IgD-negative memory B cell (primary cell): ENCODE data around the gene TP63. TPM values are rescaled to one million over a fixed set of nuclear protein-coding genes. Genes with fewer than 3 reads are reported as not detected.
"Not testable (repeated sequence)": the region's sequence is repeated elsewhere in the genome, so short reads cannot be mapped to it uniquely, and the experiment has no call there.

Source experiments
- H3K27ac Mint-ChIP-seq, 3 donors: one replicate each; pipeline ENCODE4 v1.8.0; 2020 to 2022; ENCODE audit warnings: mild to moderate bottlenecking in 3 of 3, mixed read lengths in 3 of 3, moderate library complexity in 1 of 3
- H3K27me3 Mint-ChIP-seq: one replicate; pipeline ENCODE4 v1.8.0; 2021; ENCODE audit warnings: mixed read lengths
- H3K36me3 Mint-ChIP-seq: one replicate; pipeline ENCODE4 v1.8.0; 2020; ENCODE audit warnings: mild to moderate bottlenecking, mixed read lengths
- H3K4me1 Mint-ChIP-seq, 3 donors: one replicate each; pipeline ENCODE4 v1.8.0; 2020 to 2022; ENCODE audit warnings: mixed read lengths in 3 of 3, mild to moderate bottlenecking in 1 of 3
- H3K4me3 Mint-ChIP-seq, 4 donors: one replicate each; pipeline ENCODE4 v1.8.0; 2020 to 2022; ENCODE audit warnings: mild to moderate bottlenecking in 4 of 4, mixed read lengths in 4 of 4, moderate library complexity in 3 of 4
- H3K9me3 Mint-ChIP-seq, 3 donors: one replicate each; pipeline ENCODE4 v1.8.0; 2020 to 2021; ENCODE audit warnings: mixed read lengths in 3 of 3, mild to moderate bottlenecking in 1 of 3
- polyA plus RNA-seq: library from polyadenylated mRNA; unstranded; fragments of 300-500 nt; fragmentation: Illumina TruSeq; gene quantifications from one replicate; pipeline ENCODE4 v1.2.3, GENCODE V29; 2021

The TP63 gene
- polyA plus RNA-seq, 1 donor from 2014 or later = 1.0 TPM

GRCh38 chr3:189637750-189638149 lies 6.6 kb downstream of the TP63 start:
- Mint-ChIP-seq H3K9me3 (no peaks in the 10 kb centered on the region), H3K4me1 (peaks cover 9 to 15% (median 12%) of the 10 kb centered on the region in 3 donors), H3K4me3 (no peak overlapping the region), H3K27ac (peak overlapping the region in 2 of 3 donors; percentile 31 to 80), H3K36me3 (no peaks in the 10 kb centered on the region), H3K27me3 (no peaks in the 10 kb centered on the region)

GRCh38 chr3:189638276-189639031 lies 7.3 kb downstream of the TP63 start:
- no peaks in the 10 kb centered on the region for H3K27me3 Mint-ChIP-seq
- H3K4me1 Mint-ChIP-seq = peaks cover 5 to 17% (median 10%) of the 10 kb centered on the region in 3 donors
- no peaks in the 10 kb centered on the region for H3K9me3 Mint-ChIP-seq
- peak overlapping the region in 1 of 4 donors; percentile 23 for H3K4me3 Mint-ChIP-seq
- peak overlapping the region in 2 of 3 donors; percentile 51 to 80 for H3K27ac Mint-ChIP-seq
- H3K36me3 Mint-ChIP-seq = no peaks in the 10 kb centered on the region

GRCh38 chr3:189641776-189642175 lies 10.6 kb downstream of the TP63 start:
- Mint-ChIP-seq H3K27ac (no peak overlapping the region), H3K36me3 (no peaks in the 10 kb centered on the region), H3K4me1 (peaks cover 5 to 19% (median 9%) of the 10 kb centered on the region in 3 donors), H3K4me3 (peak overlapping the region in 1 of 4 donors; percentile 9), H3K27me3 (no peaks in the 10 kb centered on the region), H3K9me3 (no peaks in the 10 kb centered on the region)

- Mint-ChIP-seq H3K9me3 (peaks cover 0 to 4% (median 0%) of the 10 kb centered on the region in 3 donors), H3K4me3 (peak overlapping the region in 1 of 4 donors; percentile 27), H3K4me1 (peaks cover 2 to 4% (median 4%) of the 10 kb centered on the region in 3 donors), H3K36me3 (peaks cover 2% of the 10 kb centered on the region), H3K27ac (no peak overlapping the region), H3K27me3 (no peaks in the 10 kb centered on the region)
These were observed 15.8 kb downstream of the TP63 start for GRCh38 chr3:189646853-189647542.

- Mint-ChIP-seq H3K36me3 (peaks cover 2% of the 10 kb centered on the region), H3K27me3 (no peaks in the 10 kb centered on the region), H3K9me3 (peaks cover 4 to 11% (median 5%) of the 10 kb centered on the region in 3 donors), H3K27ac (no peak overlapping the region), H3K4me1 (peaks cover 0 to 2% (median 0%) of the 10 kb centered on the region in 3 donors), H3K4me3 (no peak overlapping the region)
These were observed 20.9 kb downstream of the TP63 start for GRCh38 chr3:189652042-189652441.

- no peaks in the 10 kb centered on the region for H3K27me3 Mint-ChIP-seq
- no peak overlapping the region for H3K27ac Mint-ChIP-seq
- no peak overlapping the region for H3K4me3 Mint-ChIP-seq
- H3K36me3 Mint-ChIP-seq = peaks cover 2% of the 10 kb centered on the region
- peaks cover 0 to 16% (median 5%) of the 10 kb centered on the region in 3 donors for H3K9me3 Mint-ChIP-seq
- H3K4me1 Mint-ChIP-seq = no peaks in the 10 kb centered on the region
These were observed 24.4 kb downstream of the TP63 start for GRCh38 chr3:189655617-189656016.

GRCh38 chr3:189659571-189659970 lies 28.4 kb downstream of the TP63 start:
- H3K27ac Mint-ChIP-seq = no peak overlapping the region
- peaks cover 0 to 16% (median 5%) of the 10 kb centered on the region in 3 donors for H3K9me3 Mint-ChIP-seq
- no peaks in the 10 kb centered on the region for H3K27me3 Mint-ChIP-seq
- peaks cover 0 to 2% (median 0%) of the 10 kb centered on the region in 3 donors for H3K4me1 Mint-ChIP-seq
- no peaks in the 10 kb centered on the region for H3K36me3 Mint-ChIP-seq
- H3K4me3 Mint-ChIP-seq = no peak overlapping the region

- Mint-ChIP-seq H3K9me3 (no peaks in the 10 kb centered on the region), H3K27me3 (no peaks in the 10 kb centered on the region), H3K4me1 (peaks cover 0 to 2% (median 0%) of the 10 kb centered on the region in 3 donors), H3K36me3 (no peaks in the 10 kb centered on the region), H3K27ac (no peak overlapping the region), H3K4me3 (no peak overlapping the region)
These were observed 33.1 kb downstream of the TP63 start for GRCh38 chr3:189664311-189664710.

- not testable (repeated sequence) for H3K4me3 Mint-ChIP-seq, H3K27me3 Mint-ChIP-seq, H3K27ac Mint-ChIP-seq, H3K4me1 Mint-ChIP-seq, H3K36me3 Mint-ChIP-seq, H3K9me3 Mint-ChIP-seq
These were observed 41.2 kb downstream of the TP63 start for GRCh38 chr3:189672346-189672745.

- Mint-ChIP-seq H3K4me3 (peak overlapping the region in 1 of 4 donors; percentile 19), H3K9me3 (peaks cover 0 to 6% (median 2%) of the 10 kb centered on the region in 3 donors), H3K36me3 (no peaks in the 10 kb centered on the region), H3K4me1 (peaks cover 8 to 11% (median 9%) of the 10 kb centered on the region in 3 donors), H3K27ac (no peak overlapping the region), H3K27me3 (peaks cover 1% of the 10 kb centered on the region)
These were observed 42.3 kb downstream of the TP63 start for GRCh38 chr3:189673535-189673934.

- Mint-ChIP-seq H3K4me1 (peaks cover 8 to 11% (median 9%) of the 10 kb centered on the region in 3 donors), H3K36me3 (no peaks in the 10 kb centered on the region), H3K27ac (no peak overlapping the region)
These were observed 43.2 kb downstream of the TP63 start for GRCh38 chr3:189674249-189674913.

GRCh38 chr3:189677667-189678066 lies 46.5 kb downstream of the TP63 start:
- H3K4me3 Mint-ChIP-seq = peak overlapping the region in 1 of 4 donors; percentile 1
- H3K27me3 Mint-ChIP-seq = peaks cover 1% of the 10 kb centered on the region
- no peaks in the 10 kb centered on the region for H3K36me3 Mint-ChIP-seq
- H3K9me3 Mint-ChIP-seq = peaks cover 0 to 6% (median 6%) of the 10 kb centered on the region in 3 donors
- H3K27ac Mint-ChIP-seq = no peak overlapping the region
- H3K4me1 Mint-ChIP-seq = peaks cover 3 to 8% (median 6%) of the 10 kb centered on the region in 3 donors

More at GRCh38 chr3:189674249-189674913, 43.2 kb downstream of the TP63 start:
- H3K4me3 Mint-ChIP-seq = no peak overlapping the region
- H3K9me3 Mint-ChIP-seq = peaks cover 0 to 6% (median 6%) of the 10 kb centered on the region in 3 donors
- H3K27me3 Mint-ChIP-seq = peaks cover 1% of the 10 kb centered on the region

GRCh38 chr3:189680723-189681122 lies 49.5 kb downstream of the TP63 start:
- Mint-ChIP-seq H3K4me3 (no peak overlapping the region), H3K9me3 (peaks cover 0 to 6% (median 6%) of the 10 kb centered on the region in 3 donors), H3K36me3 (no peaks in the 10 kb centered on the region), H3K27me3 (peaks cover 1% of the 10 kb centered on the region), H3K27ac (no peak overlapping the region), H3K4me1 (peaks cover 0 to 6% (median 3%) of the 10 kb centered on the region in 3 donors)

GRCh38 chr3:189683546-189684255 lies 52.5 kb downstream of the TP63 start:
- no peak overlapping the region for H3K27ac Mint-ChIP-seq
- H3K36me3 Mint-ChIP-seq = no peaks in the 10 kb centered on the region
- no peak overlapping the region for H3K4me3 Mint-ChIP-seq
- peaks cover 0 to 2% (median 0%) of the 10 kb centered on the region in 3 donors for H3K4me1 Mint-ChIP-seq
- no peaks in the 10 kb centered on the region for H3K27me3 Mint-ChIP-seq
- H3K9me3 Mint-ChIP-seq = peaks cover 0 to 2% (median 2%) of the 10 kb centered on the region in 3 donors
